Astrocyte of the hippocampus (primary cell): ENCODE results near the gene PTGER1.

Experiments used
- DNase-seq: peaks from one replicate; pipeline ENCODE4 v3.0.0; 2011; ENCODE audit warnings: low read depth, low spot score

PTGER1 gene

DNA sequence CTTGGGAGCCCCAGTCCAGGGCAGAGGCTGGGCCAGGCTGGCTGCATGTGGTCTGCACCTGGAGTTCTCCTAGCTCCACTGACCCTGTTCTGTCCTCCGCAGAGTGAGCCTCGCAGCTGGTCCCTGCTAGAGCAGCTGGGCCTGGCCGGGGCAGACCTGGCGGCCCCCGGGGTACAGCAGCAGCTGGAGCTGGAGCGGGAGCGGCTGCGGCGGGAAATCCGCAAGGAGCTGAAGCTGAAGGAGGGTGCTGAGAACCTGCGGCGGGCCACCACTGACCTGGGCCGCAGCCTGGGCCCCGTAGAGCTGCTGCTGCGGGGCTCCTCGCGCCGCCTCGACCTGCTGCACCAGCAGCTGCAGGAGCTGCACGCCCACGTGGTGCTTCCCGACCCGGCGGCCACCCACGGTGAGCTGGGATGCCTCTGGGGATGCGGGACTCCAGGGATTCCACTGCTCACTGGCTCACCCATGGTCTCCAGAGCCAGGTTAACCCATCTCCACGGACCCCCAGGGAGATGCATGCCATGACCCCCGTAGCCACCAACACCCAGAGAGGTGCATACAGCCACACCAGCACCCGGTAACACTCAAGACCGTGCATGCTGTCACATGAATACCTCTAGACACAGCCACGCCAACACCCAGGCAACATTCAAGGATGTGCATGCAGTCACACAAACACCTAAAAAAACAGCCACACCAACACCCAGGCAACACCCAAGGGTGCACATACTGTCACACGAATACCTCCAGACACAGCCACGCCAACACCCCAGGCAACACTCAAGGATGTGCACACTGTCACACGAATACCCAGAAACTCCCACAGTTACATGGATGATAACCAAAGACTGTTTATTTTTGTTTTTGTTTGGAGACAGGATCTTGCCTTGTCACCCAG lies 33.9 kb downstream of the PTGER1 start:
- no peak for DNase-seq

DNA sequence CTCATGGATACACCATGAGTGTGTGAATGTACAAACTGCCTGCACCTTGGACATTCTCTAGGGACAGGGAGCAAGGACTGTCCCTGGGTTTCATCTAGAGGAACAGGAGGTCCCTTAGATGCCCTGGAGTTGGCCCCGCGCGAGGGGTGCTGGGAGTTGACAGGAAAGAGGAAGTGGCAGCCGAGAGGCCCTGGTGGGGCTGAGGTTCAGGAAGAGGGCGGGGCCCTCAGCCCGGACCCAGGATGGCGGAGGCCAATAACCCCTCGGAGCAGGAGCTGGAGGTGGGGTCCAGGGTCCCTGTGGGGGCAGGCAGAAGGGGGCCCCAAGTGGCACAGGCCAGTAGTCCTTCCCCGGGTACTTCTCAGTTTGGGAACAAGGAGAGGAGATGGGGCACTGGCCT lies 35.1 kb downstream of the PTGER1 start:
- DNase-seq: no peak

DNA sequence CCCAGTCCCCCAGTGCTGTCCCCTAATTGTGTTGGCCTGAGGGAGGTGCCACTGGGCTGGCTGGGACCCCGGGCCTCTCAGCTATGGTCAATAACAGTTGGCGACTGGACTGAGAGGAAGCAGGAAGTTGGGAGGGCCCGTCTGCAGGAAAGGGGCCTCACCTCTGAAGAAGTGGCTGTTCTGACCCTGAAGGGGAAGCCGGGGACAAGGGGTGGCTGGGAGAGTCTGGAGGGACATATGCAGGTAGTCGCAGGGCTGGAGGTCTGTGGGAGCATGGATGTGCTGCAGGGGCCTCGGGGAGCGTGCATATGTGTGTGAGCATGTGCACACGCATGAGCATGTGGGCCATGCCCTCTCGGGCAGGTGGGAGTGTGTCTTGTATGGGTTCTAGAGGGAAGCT lies 36.1 kb downstream of the PTGER1 start:
- no peak for DNase-seq

DNA sequence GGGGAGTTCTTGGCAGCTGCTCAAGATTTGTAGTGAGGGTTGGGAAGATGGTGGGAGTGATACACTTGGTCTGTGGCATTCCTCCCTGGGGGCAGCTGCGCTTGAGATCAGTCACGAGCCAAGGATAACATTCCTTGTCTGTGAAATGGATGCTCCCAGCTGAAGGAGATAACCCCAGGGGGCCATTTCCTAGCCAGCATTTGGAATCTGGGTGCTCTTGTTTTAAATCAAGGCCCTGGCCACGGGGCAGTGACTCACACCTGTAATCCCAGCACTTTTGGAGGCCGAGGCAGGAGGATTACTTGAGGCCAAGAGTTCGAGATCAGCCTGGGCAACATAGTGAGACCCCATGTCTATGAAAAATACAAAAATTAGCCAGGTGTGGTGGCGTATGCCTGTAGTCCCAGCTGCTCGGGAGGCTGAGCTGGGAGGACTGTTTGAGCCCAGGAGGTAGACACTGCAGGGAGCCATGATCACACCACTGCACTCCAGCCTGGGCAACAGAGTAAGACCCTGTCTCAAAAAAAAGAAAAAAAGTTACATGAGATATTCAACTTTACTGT lies 37.5 kb downstream of the PTGER1 start:
- no peak for DNase-seq

DNA sequence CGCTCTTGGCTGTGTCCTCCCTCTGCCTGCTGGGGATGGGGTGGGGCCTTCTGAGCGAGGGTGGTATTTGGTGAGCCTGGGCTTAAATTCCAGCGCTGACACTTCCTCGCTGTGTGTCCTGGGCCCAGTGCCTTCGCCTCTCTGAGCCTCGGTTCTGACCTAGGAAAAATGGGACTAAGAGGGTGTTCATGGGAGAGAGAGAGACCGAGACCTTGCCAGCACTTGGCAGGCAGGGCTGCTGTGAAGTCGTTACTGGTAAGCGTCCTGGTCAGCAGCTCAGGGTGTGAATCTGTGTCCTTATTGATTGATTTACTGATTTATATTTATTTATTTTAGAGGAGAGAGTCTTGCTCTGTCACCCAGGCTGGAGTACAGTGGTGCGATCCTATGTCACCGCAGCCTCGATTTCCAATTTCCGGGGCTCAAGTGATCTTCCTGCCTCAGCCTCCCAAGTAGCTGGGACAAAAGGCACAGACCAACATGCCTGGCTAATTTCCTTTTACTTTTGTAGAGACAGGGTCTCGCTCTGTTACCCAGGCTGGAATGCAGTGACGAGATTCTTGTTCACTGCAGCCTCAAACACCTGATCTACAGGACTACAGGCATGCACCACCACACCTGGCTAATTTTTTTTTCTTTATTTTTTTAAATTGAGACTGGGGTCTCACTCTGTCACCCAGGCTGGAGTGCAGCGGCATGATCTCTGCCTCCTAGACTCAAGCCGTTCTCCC lies 39.7 kb downstream of the PTGER1 start:
- no peak for DNase-seq

DNA sequence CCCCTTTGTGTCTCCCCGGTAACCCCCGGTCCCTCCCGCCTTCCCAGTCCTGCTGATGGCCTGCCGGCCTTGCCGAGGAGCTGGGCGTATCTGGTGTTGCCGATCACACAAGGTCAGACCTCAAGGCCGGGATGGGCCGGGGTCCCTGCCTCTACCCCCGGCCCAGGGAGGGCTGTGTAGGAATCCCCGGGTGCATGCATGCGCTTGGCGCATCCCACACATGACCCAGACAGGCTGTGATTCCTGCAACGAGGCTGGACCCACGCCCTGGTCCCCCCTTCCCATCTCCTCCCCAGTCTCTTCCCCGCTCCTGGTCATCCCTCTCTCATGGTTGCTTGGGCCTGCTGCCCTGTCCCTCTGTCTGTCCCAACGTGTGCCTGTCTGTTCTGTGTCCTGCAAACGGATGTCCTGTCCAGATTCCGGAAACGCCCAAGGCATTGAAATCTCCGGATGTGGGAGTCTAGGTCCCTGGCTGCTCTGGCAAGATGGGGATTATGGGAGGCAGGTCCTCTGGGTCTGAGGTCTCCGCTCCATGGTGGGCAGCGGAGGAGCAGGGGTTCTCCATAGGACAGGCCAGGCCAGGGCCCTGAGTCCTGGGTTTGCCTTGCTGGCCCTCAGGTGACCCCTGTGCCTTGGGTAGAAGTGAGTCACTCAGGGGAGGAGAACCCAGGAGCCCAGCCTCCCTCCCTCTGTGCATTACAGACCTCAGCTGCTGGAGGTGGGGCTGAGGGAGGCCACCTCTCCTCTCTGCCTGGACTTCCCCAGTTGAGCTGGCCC lies 40.4 kb downstream of the PTGER1 start:
- peak; percentile 82 for DNase-seq

DNA sequence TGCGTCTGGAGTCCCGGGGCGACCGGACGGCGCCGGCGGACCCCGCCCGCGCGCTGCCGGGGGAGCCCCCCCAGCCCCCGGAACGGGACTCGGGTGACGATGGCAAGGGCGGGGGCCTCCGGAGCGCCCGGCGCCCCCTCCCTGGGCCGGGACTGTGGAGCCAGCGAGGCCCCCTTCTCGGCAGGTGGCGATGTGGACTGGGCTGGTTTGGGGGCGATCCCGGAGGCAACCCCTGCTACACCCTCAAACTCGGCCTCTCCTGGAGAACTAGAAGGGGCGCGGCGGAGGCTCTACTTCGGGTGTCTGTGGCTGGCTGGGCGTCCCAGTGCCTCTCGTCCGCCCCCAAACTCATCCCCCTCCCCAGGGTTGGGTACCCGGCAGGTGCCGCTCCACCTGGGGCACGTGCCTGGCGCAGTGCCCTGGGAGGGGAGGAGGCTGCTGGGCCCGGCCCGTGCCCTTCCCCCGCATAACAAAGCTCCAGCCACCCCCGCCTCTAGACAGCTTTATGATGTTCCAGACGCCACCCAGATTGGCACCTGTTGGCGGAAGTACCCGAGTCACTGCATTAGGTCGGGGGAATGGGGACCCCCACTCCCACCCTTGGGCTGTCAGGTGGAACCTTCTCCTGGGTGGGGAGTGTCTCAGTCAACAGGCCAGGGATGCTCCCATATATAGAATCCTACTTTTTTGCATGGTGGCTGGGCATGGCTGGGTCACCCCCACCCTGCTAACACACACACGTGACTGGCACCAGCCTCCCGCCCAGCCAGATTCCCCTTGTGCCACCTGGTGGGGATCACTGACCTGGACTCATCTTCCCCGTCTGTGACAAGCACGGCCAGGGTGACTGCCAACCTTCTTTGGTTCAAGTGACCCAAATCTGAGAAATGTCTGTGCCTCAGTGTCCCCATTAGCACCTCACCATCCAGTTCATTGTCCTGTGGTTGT lies 41.3 kb downstream of the PTGER1 start:
- peak; percentile 22 for DNase-seq

DNA sequence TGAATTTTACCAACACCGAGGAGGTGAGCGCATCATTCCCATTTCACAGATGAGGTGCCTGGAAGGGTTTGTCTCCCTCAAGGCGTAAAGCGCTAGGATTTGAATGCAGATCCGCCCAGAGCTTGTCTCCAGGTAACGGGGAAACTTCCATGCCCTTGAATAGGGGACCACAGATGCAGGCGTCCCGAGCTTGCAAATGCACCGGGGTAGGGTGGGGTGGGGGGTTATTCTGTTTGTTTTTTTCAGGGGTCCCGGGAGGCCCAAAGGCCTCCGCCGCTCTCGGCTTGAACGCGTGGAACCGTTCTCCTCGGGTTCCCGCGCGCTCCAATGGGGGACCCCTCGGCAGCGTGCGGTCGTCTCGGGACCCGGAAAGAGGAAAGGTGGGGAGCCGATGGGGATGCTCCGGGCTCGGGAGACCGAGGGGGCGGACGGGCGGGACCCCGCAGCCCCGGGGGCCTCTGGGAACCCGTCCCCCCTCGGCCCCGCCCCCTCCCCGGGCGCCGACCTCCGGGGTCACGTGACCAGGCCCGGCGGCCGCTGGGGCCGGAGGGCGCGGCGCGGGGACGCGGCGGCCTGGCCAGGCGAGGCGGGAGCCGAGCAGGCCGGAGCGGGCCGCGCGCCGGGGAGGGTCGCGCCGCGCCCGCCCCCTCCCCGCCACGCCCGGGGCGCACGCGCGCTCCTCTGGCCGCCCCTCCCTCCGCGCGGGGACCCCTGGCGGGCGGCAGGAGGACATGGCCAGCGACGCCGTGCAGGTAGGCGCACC lies 42.2 kb downstream of the PTGER1 start, which contains the start of gene PKN1:
PKN1 (plus strand) TSS at position 516 of the 763 bp plus-strand sequence; CDS start at position 732, 216 bp downstream.
- DNase-seq: peak; percentile 69

DNA sequence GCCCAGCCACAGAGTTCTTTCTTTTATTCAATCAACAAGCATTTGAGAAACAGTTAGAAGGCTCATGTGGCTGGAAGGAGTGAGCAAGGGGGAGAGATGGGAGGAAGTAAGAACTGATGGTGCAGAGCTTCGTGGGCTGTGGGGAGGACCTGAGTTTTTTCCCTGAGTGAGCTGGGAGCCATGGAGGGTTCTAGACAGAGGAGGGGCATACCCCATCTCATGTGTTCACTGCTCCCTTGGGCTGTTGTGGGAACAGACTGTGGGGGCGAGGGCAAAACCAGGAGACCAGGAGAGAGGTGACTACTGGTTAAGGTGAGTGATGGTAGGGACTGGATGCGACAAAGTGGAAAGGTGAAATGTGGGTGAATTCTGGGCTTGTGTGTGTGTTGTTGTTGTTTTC lies 44.4 kb downstream of the PTGER1 start:
- DNase-seq: no peak

DNA sequence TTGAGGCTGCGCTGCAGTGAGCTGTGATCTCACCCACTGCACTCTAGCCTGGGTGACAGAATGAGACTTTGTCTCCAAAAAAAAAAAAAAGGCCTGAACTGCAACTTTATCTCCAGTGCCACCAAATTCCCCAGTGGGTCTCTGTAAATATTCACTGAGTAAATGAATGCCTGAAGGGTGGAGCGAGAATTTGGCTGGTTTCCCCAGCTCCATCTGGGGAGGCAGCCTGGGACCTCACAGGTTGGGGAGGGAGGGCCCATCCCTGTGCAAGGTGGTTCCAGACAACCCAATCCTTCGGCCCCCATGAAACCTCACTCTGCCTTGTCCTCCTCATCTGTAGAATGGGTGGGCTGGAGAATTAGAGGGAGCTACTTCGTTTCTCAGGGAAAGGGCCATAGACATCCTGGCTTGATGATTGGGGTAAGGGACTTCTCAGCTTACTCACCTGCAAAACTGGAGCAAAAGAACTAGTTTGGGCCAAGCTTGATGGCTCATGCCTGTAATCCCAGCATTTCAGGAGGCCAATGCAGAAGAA lies 46.2 kb downstream of the PTGER1 start:
- no peak for DNase-seq

DNA sequence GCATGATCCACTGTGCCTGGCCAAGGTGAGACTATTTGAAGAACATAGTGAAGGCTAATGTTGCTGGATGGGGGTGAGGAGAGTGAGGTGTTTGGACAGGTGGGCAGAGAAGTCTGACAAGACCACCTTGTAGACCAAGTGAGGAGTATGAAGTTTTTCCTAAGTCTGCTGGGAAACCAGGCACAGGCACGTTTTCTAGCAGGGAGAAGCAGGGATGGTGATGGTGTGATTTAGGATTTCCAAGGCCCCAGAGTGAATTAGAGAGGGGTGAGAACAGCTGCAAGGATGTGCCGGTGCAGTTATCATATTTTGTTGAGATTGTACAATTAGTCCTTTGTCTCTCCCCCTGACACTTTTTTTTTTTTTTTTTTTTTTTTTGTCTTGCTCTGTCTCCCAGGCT lies 47.7 kb downstream of the PTGER1 start:
- DNase-seq: no peak

DNA sequence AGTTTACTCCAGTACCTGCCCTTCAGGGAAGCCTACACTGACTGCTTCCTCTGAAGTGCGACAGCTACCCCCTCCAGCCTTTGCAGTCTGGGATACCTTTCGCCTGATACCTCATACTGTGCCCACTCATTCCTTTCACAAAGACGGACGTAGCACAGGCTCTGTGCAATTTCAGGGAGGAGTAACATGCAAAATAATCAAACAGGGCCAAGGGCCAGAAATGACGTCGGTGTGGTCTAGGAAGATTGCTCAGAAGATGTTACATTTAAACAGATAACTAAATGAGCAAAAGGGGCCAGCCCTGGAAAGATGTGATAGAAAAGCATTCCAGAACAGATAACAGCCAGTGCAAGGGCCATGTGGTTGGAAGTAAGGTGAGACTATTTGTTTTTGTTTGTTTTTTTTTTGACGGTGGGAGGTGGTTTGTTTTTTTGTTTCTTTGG lies 49.4 kb downstream of the PTGER1 start:
- peak; percentile 47 for DNase-seq
